Smooth muscle cell of the coronary artery (primary cell): ENCODE measurements around the gene LRRIQ3. TPM values are rescaled to one million over a fixed set of nuclear protein-coding genes. Genes with fewer than 3 reads are reported as not detected.

Experiments used
- total RNA-seq: library from RNA; depleted of rRNA; stranded (reverse); fragments of >200 nt; gene quantifications from 2 replicates; pipeline ENCODE4 v1.2.3, GENCODE V29; 2014; ENCODE audit warnings: low replicate concordance

LRRIQ3 gene
- total RNA-seq: 0.30 and 0.35 TPM in 2 replicates

GRCh38 chr1:74197657-74198552, at the start of gene LRRIQ3, which contains the start of gene FPGT:
Gene LRRIQ3 (minus strand): TSS chr1:74198176. CDS start chr1:74183684, 14,492 bp downstream.
Gene FPGT (plus strand): TSS chr1:74198242. CDS start chr1:74198279, 37 bp downstream.

GRCh38 chr1:74235153-74235552, 37.2 kb upstream of the LRRIQ3 start, which contains the start of gene TNNI3K:
Gene TNNI3K (plus strand): TSS chr1:74235387. CDS start chr1:74235452, 65 bp downstream.

Other genes starting within 250 kb of the LRRIQ3 start
- 7.8 and 8.2 TPM in 2 replicates for gene FPGT, start 66 bp upstream of the LRRIQ3 start, total RNA-seq
- gene TNNI3K, start 37.2 kb upstream of the LRRIQ3 start, total RNA-seq: 0.53 and 0.94 TPM in 2 replicates